H9 (cell line): ENCODE measurements around the gene CBR1. TPM values are rescaled to one million over a fixed set of nuclear protein-coding genes. Genes with fewer than 3 reads are reported as not detected.
A peak's percentile ranks its signal among the peaks of the same experiment; 100 is the strongest.

Experiments used
- DNase-seq: peaks from one replicate; pipeline ENCODE4 v3.0.0-alpha.2; 2017
- H2AFZ ChIP-seq: one replicate; pipeline ENCODE4 v1.6.1; 2013; ENCODE audit warnings: mild to moderate bottlenecking, low read length, control low read depth, moderate library complexity
- H2AK5ac ChIP-seq: 2 replicates; pipeline ENCODE4 v1.6.1; 2013; ENCODE audit warnings: low read length, control low read depth, mixed read lengths; ENCODE audit not compliant: insufficient read length
- H2BK120ac ChIP-seq: one replicate; pipeline ENCODE4 v1.6.1; 2013; ENCODE audit warnings: low read depth, mild to moderate bottlenecking, low read length, control low read depth, inconsistent platforms; ENCODE audit not compliant: poor library complexity, severe bottlenecking
- H2BK12ac ChIP-seq: 2 replicates; pipeline ENCODE4 v1.6.1; 2013; ENCODE audit warnings: low read length, control low read depth, mixed read lengths, low read depth; ENCODE audit not compliant: insufficient read length
- H2BK15ac ChIP-seq: 2 replicates; pipeline ENCODE4 v1.6.1; 2013; ENCODE audit warnings: low read depth, low read length, control low read depth
- H2BK20ac ChIP-seq: one replicate; pipeline ENCODE4 v1.6.1; 2013; ENCODE audit warnings: low read depth, mild to moderate bottlenecking, low read length, control low read depth, inconsistent platforms; ENCODE audit not compliant: poor library complexity, severe bottlenecking
- H2BK5ac ChIP-seq: 2 replicates; pipeline ENCODE4 v1.6.1; 2013; ENCODE audit warnings: low read length, control low read depth, mixed read lengths; ENCODE audit not compliant: insufficient read length
- H3K14ac ChIP-seq: 2 replicates; pipeline ENCODE4 v1.6.1; 2013; ENCODE audit warnings: low read length, control low read depth; ENCODE audit not compliant: insufficient read depth
- H3K18ac ChIP-seq: 2 replicates; pipeline ENCODE4 v1.6.1; 2013; ENCODE audit warnings: low read depth, mild to moderate bottlenecking, mixed read lengths, low read length, control low read depth; ENCODE audit not compliant: insufficient read length
- H3K23ac ChIP-seq: 2 replicates; pipeline ENCODE4 v1.6.1; 2013; ENCODE audit warnings: low read length, control low read depth, mixed read lengths, low read depth; ENCODE audit not compliant: insufficient read length
- H3K23me2 ChIP-seq: 2 replicates; pipeline ENCODE4 v1.6.1; 2013; ENCODE audit warnings: low read depth, mild to moderate bottlenecking, mixed read lengths, low read length, control low read depth; ENCODE audit not compliant: insufficient read length, poor library complexity, severe bottlenecking
- H3K27ac ChIP-seq: 2 replicates; pipeline ENCODE4 v1.5.1; 2013; ENCODE audit warnings: low read length, control low read depth, mixed read lengths, low read depth; ENCODE audit not compliant: insufficient read length
- H3K27me3 ChIP-seq: 2 replicates; pipeline ENCODE4 v1.6.1; 2013; ENCODE audit warnings: low read length, control low read depth, inconsistent platforms; ENCODE audit not compliant: insufficient read depth
- H3K4ac ChIP-seq: 2 replicates; pipeline ENCODE4 v1.6.1; 2013; ENCODE audit warnings: low read depth, mild to moderate bottlenecking, control low read depth, inconsistent platforms, low read length, moderate library complexity
- H3K4me1 ChIP-seq: 2 replicates; pipeline ENCODE4 v1.6.1; 2013; ENCODE audit warnings: low read length, control low read depth, inconsistent platforms; ENCODE audit not compliant: insufficient read depth
- H3K4me2 ChIP-seq: 2 replicates; pipeline ENCODE4 v1.6.1; 2013; ENCODE audit warnings: low read length, control low read depth, mixed read lengths; ENCODE audit not compliant: insufficient read length, insufficient read depth
- H3K56ac ChIP-seq: 2 replicates; pipeline ENCODE4 v1.6.1; 2013; ENCODE audit warnings: low read depth, mild to moderate bottlenecking, mixed read lengths, low read length, control low read depth; ENCODE audit not compliant: insufficient read length
- H3K79me1 ChIP-seq: 2 replicates; pipeline ENCODE4 v1.6.1; 2013; ENCODE audit warnings: low read depth, mild to moderate bottlenecking, moderate library complexity, low read length, control low read depth, inconsistent platforms; ENCODE audit not compliant: insufficient read depth, poor library complexity, severe bottlenecking
- H3K79me2 ChIP-seq: 2 replicates; pipeline ENCODE4 v1.6.1; 2013; ENCODE audit warnings: low read length, control low read depth, inconsistent platforms; ENCODE audit not compliant: insufficient read depth
- H3K9ac ChIP-seq: 2 replicates; pipeline ENCODE4 v1.6.1; 2013; ENCODE audit warnings: low read length, control low read depth, mixed read lengths; ENCODE audit not compliant: insufficient read length; ENCODE audit errors: extremely low read depth
- H3K9me3 ChIP-seq: one replicate; pipeline ENCODE4 v1.6.1; 2013; ENCODE audit warnings: low read depth, low read length, inconsistent platforms; ENCODE audit not compliant: control insufficient read depth
- H3T11ph ChIP-seq: one replicate; pipeline ENCODE4 v1.6.1; 2013; ENCODE audit warnings: mild to moderate bottlenecking, low read length, control low read depth, inconsistent platforms
- H4K20me1 ChIP-seq: one replicate; pipeline ENCODE4 v1.6.1; 2013; ENCODE audit not compliant: control insufficient read depth, insufficient read length, insufficient read depth
- H4K5ac ChIP-seq: 2 replicates; pipeline ENCODE4 v1.6.1; 2013; ENCODE audit warnings: low read depth, mild to moderate bottlenecking, mixed read lengths, low read length, control low read depth; ENCODE audit not compliant: insufficient read length
- H4K8ac ChIP-seq: replicated peaks from 2 replicates; pipeline ENCODE4 v1.6.1; 2013; ENCODE audit warnings: low read length, control low read depth, mixed read lengths, low read depth; ENCODE audit not compliant: insufficient read length
- H4K91ac ChIP-seq: 2 replicates; pipeline ENCODE4 v1.6.1; 2013; ENCODE audit warnings: low read depth, mild to moderate bottlenecking, moderate library complexity, mixed read lengths, low read length, control low read depth; ENCODE audit not compliant: insufficient read length
- H3K27ac Mint-ChIP-seq, 3 experiments: 2 replicates in 2 of 3; 3 replicates in 1 of 3; pipeline ENCODE4 v1.8.0; 2020 to 2021; ENCODE audit warnings: mixed read lengths in 3 of 3, mild to moderate bottlenecking in 1 of 3, moderate library complexity in 1 of 3
- H3K27me3 Mint-ChIP-seq: 2 replicates; pipeline ENCODE4 v1.8.0; 2021; ENCODE audit warnings: low read depth, mild to moderate bottlenecking, moderate library complexity, mixed read lengths
- H3K36me3 Mint-ChIP-seq, 3 experiments: 2 replicates in 2 of 3; 3 replicates in 1 of 3; pipeline ENCODE4 v1.8.0; 2020 to 2021; ENCODE audit warnings: low read depth in 3 of 3, mixed read lengths in 3 of 3; ENCODE audit not compliant: insufficient read depth in 1 of 3
- H3K4me1 Mint-ChIP-seq, 2 experiments: 2 replicates each; pipeline ENCODE4 v1.8.0; 2020; ENCODE audit warnings: mixed read lengths in 2 of 2
- H3K4me3 Mint-ChIP-seq, 2 experiments: 2 replicates in 1 of 2; 3 replicates in 1 of 2; pipeline ENCODE4 v1.8.0; 2020 to 2021; ENCODE audit warnings: mild to moderate bottlenecking in 2 of 2, mixed read lengths in 2 of 2, moderate library complexity in 1 of 2
- H3K9me3 Mint-ChIP-seq, 2 experiments: 2 replicates in 1 of 2; 3 replicates in 1 of 2; pipeline ENCODE4 v1.8.0; 2020; ENCODE audit warnings: mild to moderate bottlenecking in 2 of 2, mixed read lengths in 2 of 2, moderate library complexity in 1 of 2
- CTCF ChIP-seq: fragments of 200-600 bp; sonication (generic); conservative IDR thresholded peaks from 3 replicates; pipeline ENCODE4 v1.8.0; 2021; ENCODE audit warnings: antibody characterized with exemption, mild to moderate bottlenecking
- WGBS: extraction: QIAGEN DNeasy Blood & Tissue Kit; methylation state at CpG from one replicate; pipeline ENCODE4 v1.1.7; 2013; ENCODE audit warnings: missing lambda C conversion rate, low lambda C conversion rate, mixed read lengths; ENCODE audit not compliant: insufficient read length; ENCODE audit errors: extremely low coverage; 5-methylcytosine and 5-hydroxymethylcytosine counted together
- total RNA-seq: library from RNA; stranded (reverse); gene quantifications from 2 replicates; pipeline ENCODE4 v1.2.1, GENCODE V29; 2021

The CBR1 gene
- total RNA-seq, 1 experiment from 2014 or later: 5.7 TPM

DNA sequence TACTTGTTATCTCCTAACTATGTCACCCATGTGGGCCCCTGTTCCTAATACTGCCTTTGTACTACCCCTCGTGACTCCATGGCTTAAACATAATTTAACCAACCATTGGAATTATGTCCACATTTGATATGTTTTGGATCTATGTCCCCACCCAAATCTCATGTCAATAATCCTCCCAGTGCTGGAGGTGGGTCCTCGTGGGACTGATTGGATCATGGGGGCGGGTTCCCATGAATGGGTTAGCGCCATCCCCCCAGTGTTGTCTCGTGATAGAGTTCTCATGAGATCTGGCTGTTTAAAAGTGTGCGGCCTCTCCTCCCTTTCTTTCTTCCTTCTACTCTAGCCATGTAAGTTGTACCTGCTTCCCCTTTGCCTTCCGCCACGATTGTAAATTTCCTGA is 9.8 kb downstream of the CBR1 start:
- H2BK15ac ChIP-seq: no peak overlapping the region
- no peak overlapping the region for H4K8ac ChIP-seq
- no peaks in the 10 kb centered on the region for H3K79me2 ChIP-seq
- no peak overlapping the region for H3K18ac ChIP-seq
- Mint-ChIP-seq H3K27me3 (no peaks in the 10 kb centered on the region), H3K4me1 (peaks cover 11 to 14% of the 10 kb centered on the region in 2 experiments), H3K4me3 (no peak overlapping the region), H3K9me3 (no peaks in the 10 kb centered on the region), H3K36me3 (peaks cover 0 to 1% (median 0%) of the 10 kb centered on the region in 3 experiments; a peak in 2 of 7 replicates), H3K27ac (peak overlapping the region in 1 of 3 experiments; percentile 27; a peak in 1 of 7 replicates)
- H2AK5ac ChIP-seq: no peak overlapping the region
- no CpG with 5 or more reads among the region's 8 CpGs for WGBS
- no peak overlapping the region for H4K91ac ChIP-seq
- no peak overlapping the region for H2BK5ac ChIP-seq
- no peaks in the 10 kb centered on the region for H3K79me1 ChIP-seq
- H2BK20ac ChIP-seq: no peak overlapping the region
- H3K23me2 ChIP-seq: no peaks in the 10 kb centered on the region
- H3T11ph ChIP-seq: no peak overlapping the region
- H3K4me2 ChIP-seq: no peak overlapping the region
- no peaks in the 10 kb centered on the region for H3K9me3 ChIP-seq
- H4K5ac ChIP-seq: no peak overlapping the region
- no peak overlapping the region for H3K56ac ChIP-seq
- H3K14ac ChIP-seq: no peak overlapping the region
- no peaks in the 10 kb centered on the region for H4K20me1 ChIP-seq
- H2BK120ac ChIP-seq: no peak overlapping the region
- H3K9ac ChIP-seq: no peak overlapping the region
- H3K27ac ChIP-seq: no peak overlapping the region
- H3K4me1 ChIP-seq: peaks cover 3% of the 10 kb centered on the region
- H3K23ac ChIP-seq: no peak overlapping the region
- no peak overlapping the region for H2AFZ ChIP-seq
- DNase-seq: no peak
- H3K4ac ChIP-seq: no peak overlapping the region
- no peak for TF ChIP-seq CTCF
- H3K27me3 ChIP-seq: no peaks in the 10 kb centered on the region
- H2BK12ac ChIP-seq: no peak overlapping the region
